Activated CD8-positive, alpha-beta T cell treated with anti-CD3 and anti-CD28 coated beads for 36 hours (primary cell): ENCODE results near the gene SMG6. TPM values are rescaled to one million over a fixed set of nuclear protein-coding genes. Genes with fewer than 3 reads are reported as not detected.

Experiments used
- ATAC-seq: fragments of 200-7000 bp; cut with Tn5 transposase; one replicate; pipeline ENCODE4 v1.10.0; 2021; ENCODE audit warnings: mild to moderate bottlenecking, moderate library complexity
- CTCF ChIA-PET: fragments of 350-600 bp; sonication (Branson Sonifier 250); formaldehyde crosslinking; loops from one replicate; lab custom pipeline; 2021; ENCODE audit warnings: antibody characterized with exemption; lab: Charles Lee
- POLR2A ChIA-PET: fragments of 350-600 bp; sonication (Branson Sonifier 250); formaldehyde crosslinking; loops from one replicate; lab custom pipeline; 2021; ENCODE audit warnings: antibody characterized with exemption; lab: Charles Lee
- DNase-seq: peaks from one replicate; pipeline ENCODE4 v3.0.0-alpha.2; 2020
- H3K27ac Mint-ChIP-seq: one replicate; pipeline ENCODE4 v1.8.0; 2021; ENCODE audit warnings: mild to moderate bottlenecking, mixed read lengths
- H3K27me3 Mint-ChIP-seq: one replicate; pipeline ENCODE4 v1.8.0; 2021; ENCODE audit warnings: mixed read lengths
- H3K36me3 Mint-ChIP-seq: one replicate; pipeline ENCODE4 v1.8.0; 2021; ENCODE audit warnings: low read depth, mixed read lengths
- H3K4me1 Mint-ChIP-seq: one replicate; pipeline ENCODE4 v1.8.0; 2021; ENCODE audit warnings: low read depth, mixed read lengths
- H3K4me3 Mint-ChIP-seq: one replicate; pipeline ENCODE4 v1.8.0; 2021; ENCODE audit warnings: mild to moderate bottlenecking, moderate library complexity, mixed read lengths
- H3K9me3 Mint-ChIP-seq: one replicate; pipeline ENCODE4 v1.8.0; 2021; ENCODE audit warnings: mixed read lengths
- intact Hi-C: fragments of 100-400 bp; cut with micrococcal nuclease; formaldehyde crosslinking; loops from one replicate; pipeline ENCODE4 v1.10.0; 2022
- total RNA-seq, 2 experiments: library from RNA; stranded (reverse); gene quantifications; one replicate each; pipeline ENCODE4 v1.2.3, GENCODE V29; 2021
- TF ChIP-seq, protein P1 (sequence below): fragments of 200-600 bp; IDR thresholded peaks from one replicate; pipeline ENCODE4 v1.8.0; 2022; ENCODE audit warnings: antibody characterized with exemption, mild to moderate bottlenecking

SMG6 gene
- total RNA-seq, 2 experiments from 2014 or later, result 39.6 to 40.4 TPM

DNA sequence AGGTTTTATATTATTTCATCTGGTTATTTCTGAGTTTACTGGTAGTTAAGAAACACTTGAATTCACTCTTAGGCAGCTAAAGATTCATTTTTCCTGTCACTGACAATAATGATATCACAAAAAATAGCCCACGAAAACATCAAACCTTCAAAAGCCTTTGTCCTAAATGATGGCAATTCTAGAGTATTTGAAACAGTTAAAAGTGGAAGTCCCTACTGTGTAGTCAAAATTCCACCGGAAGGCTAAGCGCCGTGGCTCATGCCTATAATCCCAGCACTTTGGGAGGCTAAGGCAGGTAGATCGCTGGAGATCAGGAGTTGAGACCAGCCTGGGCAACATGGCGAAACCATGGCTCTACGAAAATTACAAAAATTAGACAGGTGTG, 145.2 kb downstream of the SMG6 start:
- ChIA-PET CTCF (interaction anchor here (2.3 kb wide), 1 partner anchor 87 kb away, joined by 9 read pairs; no protein-coding TSS in a partner anchor), POLR2A (no interaction called here)
- intact Hi-C loops, result no loop called here
- no peak overlapping the region for H3K27ac Mint-ChIP-seq
- DNase-seq (no peak), ATAC-seq (no peak)
- H3K27me3 Mint-ChIP-seq, result no peaks in the 10 kb centered on the region
- H3K9me3 Mint-ChIP-seq, result no peaks in the 10 kb centered on the region
- peaks cover 20% of the 10 kb centered on the region for H3K36me3 Mint-ChIP-seq
- no peak overlapping the region for H3K4me3 Mint-ChIP-seq
- peaks cover 20% of the 10 kb centered on the region for H3K4me1 Mint-ChIP-seq
- TF ChIP-seq, protein P1, sequence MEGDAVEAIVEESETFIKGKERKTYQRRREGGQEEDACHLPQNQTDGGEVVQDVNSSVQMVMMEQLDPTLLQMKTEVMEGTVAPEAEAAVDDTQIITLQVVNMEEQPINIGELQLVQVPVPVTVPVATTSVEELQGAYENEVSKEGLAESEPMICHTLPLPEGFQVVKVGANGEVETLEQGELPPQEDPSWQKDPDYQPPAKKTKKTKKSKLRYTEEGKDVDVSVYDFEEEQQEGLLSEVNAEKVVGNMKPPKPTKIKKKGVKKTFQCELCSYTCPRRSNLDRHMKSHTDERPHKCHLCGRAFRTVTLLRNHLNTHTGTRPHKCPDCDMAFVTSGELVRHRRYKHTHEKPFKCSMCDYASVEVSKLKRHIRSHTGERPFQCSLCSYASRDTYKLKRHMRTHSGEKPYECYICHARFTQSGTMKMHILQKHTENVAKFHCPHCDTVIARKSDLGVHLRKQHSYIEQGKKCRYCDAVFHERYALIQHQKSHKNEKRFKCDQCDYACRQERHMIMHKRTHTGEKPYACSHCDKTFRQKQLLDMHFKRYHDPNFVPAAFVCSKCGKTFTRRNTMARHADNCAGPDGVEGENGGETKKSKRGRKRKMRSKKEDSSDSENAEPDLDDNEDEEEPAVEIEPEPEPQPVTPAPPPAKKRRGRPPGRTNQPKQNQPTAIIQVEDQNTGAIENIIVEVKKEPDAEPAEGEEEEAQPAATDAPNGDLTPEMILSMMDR, result no peak

DNA sequence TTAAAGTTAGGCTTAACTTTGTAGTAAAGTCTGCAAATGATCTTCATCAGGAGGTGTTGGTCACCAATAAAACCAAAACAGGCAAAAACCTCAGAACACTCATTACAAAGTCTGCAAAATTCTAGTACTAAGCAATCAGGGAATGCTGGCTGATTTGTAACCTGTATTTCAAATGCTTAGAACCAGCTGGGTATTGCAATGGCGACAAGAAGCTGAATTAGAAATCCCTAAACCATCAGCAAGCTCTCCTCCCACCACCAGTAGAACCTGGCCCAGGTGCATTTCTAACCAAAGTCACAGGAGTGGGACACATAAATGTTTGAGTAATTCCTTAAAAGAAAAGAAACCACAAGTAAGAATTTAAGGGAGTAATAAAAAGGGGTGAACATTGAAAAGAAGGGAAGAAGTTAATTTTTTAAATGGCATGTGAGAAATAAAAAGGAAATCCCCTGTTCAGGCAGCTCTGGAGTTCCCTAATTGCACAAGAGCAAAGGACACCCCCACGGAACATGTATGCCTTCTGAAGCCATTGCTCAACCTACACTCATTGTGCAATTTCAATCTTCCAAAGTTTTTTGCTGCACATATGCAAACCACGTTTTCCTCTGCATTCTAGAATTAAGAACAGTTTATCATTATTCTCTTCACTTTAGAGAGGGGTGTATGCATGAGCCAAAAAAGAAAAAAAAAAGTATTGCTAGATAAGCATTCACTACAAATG, 145.8 kb downstream of the SMG6 start:
- Mint-ChIP-seq H3K27ac (no peak overlapping the region), H3K9me3 (no peaks in the 10 kb centered on the region), H3K4me3 (no peak overlapping the region), H3K4me1 (peaks cover 20% of the 10 kb centered on the region), H3K27me3 (no peaks in the 10 kb centered on the region), H3K36me3 (peaks cover 24% of the 10 kb centered on the region)
- ChIA-PET CTCF (interaction anchor here (1.1 to 2.3 kb wide), 2 partner anchors 87 to 99 kb away, joined by 3 to 9 read pairs; no protein-coding TSS in a partner anchor), POLR2A (interaction anchor here (0.6 kb wide), 1 partner anchor 105 kb away, joined by 4 read pairs; no protein-coding TSS in a partner anchor)
- ATAC-seq (no peak), DNase-seq (no peak)
- intact Hi-C loops, result no loop called here
- TF ChIP-seq, protein P1, result no peak

DNA sequence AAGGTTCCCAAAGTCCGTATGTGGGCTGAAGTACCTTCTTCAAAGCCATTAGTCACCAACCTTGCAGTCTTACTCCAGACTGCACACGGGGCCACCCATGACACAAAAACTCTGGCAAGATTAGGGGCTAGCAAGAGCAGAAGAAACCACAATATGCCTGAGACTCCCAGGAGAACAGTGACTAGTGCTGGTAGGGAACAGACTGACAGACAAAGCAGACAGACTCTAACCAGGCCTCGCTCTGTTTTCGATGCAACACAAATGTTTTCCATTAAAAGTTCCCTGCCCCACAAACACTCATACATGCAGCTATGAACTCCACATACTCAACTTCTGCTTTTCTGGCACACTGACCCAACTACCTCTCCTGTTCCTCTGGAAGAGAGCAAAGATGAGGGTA, 146.5 kb downstream of the SMG6 start:
- Mint-ChIP-seq H3K4me1 (peaks cover 20% of the 10 kb centered on the region), H3K4me3 (no peak overlapping the region), H3K27me3 (no peaks in the 10 kb centered on the region), H3K36me3 (peaks cover 24% of the 10 kb centered on the region), H3K9me3 (no peaks in the 10 kb centered on the region), H3K27ac (no peak overlapping the region)
- DNase-seq (no peak), ATAC-seq (no peak)
- CTCF ChIA-PET, result interaction anchor here (1.1 to 2.3 kb wide), 2 partner anchors 88 to 98 kb away, joined by 3 to 9 read pairs; no protein-coding TSS in a partner anchor
- POLR2A ChIA-PET, result no interaction called here
- intact Hi-C loops, result no loop called here
- TF ChIP-seq, protein P1, result no peak

DNA sequence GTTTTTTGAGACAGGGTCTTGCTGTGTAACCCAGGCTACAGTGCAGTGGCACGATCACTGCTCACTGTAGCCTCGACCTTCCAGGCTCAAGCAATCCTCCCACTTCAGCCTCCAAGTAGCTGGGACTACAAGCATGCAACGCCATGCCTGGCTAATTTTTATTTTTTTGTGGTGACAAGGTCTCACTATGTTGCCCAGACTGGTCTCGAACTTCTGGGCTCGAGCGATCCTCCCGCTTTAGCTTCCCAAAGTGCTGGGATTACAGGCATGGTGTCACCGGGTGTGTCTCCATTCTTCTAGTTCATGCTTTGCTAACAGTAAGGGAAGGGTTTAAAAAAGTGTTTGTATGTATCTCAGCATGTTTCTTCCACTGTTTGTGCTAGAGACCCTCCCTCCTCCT, 146.9 kb downstream of the SMG6 start:
- TF ChIP-seq, protein P1, result no peak
- ChIA-PET CTCF (interaction anchor here (1.1 to 2.3 kb wide), 2 partner anchors 88 to 98 kb away, joined by 3 to 9 read pairs; no protein-coding TSS in a partner anchor), POLR2A (interaction anchor here (1.4 kb wide), 1 partner anchor 11 kb away, joined by 3 read pairs; no protein-coding TSS in a partner anchor)
- ATAC-seq, result no peak
- Mint-ChIP-seq H3K9me3 (no peaks in the 10 kb centered on the region), H3K27ac (no peak overlapping the region), H3K4me3 (no peak overlapping the region), H3K27me3 (no peaks in the 10 kb centered on the region), H3K4me1 (peaks cover 20% of the 10 kb centered on the region), H3K36me3 (peaks cover 24% of the 10 kb centered on the region)
- intact Hi-C loops, result no loop called here
- no peak for DNase-seq

DNA sequence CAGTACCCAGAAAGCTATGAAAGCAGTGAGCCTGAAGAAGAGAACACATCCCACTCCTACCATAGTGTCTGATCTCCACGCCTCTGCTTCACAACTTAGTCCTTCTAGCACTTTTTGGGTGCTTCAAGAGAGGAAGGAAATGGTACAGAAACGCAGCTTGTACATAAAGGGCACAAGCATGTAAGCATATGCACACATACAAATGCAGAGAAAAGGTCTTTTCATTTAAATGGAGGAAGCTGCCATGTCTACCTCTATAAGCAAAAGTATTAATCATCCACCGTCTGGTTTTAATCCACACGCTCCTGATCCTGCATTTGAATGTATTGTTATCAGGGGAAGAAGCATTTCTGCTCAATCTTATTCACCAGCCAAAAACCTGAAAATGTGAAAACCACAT, 148.0 kb downstream of the SMG6 start:
- H3K36me3 Mint-ChIP-seq, result peaks cover 24% of the 10 kb centered on the region
- peak overlapping the region; percentile 45 for H3K27ac Mint-ChIP-seq

More for the DNA sequence above, 148.0 kb downstream of the SMG6 start:
- Mint-ChIP-seq H3K9me3 (no peaks in the 10 kb centered on the region), H3K4me1 (peaks cover 22% of the 10 kb centered on the region), H3K27me3 (no peaks in the 10 kb centered on the region), H3K4me3 (no peak overlapping the region)
- DNase-seq (no peak), ATAC-seq (no peak)
- TF ChIP-seq, protein P1, result no peak
- CTCF ChIA-PET, result interaction anchor here (0.7 kb wide), 1 partner anchor 43 kb away, joined by 3 read pairs; no protein-coding TSS in a partner anchor
- intact Hi-C loops, result no loop called here
- POLR2A ChIA-PET, result interaction anchor here (0.7 to 1.4 kb wide), 2 partner anchors 12 to 22 kb away, joined by 3 read pairs; no protein-coding TSS in a partner anchor
